HG03520 (cell line): ENCODE results near the gene AHNAK.

Experiments used
- ATAC-seq: cut with Tn5 transposase; IDR thresholded peaks from one replicate; pipeline ENCODE4 v1.9.1; 2021; ENCODE audit warnings: mild to moderate bottlenecking, moderate library complexity; ENCODE audit not compliant: unreplicated experiment

The AHNAK gene

GRCh38 chr11:62498031-62498430 lies 48.6 kb downstream of the AHNAK start:
- no peak for ATAC-seq

- ATAC-seq: no peak
Observed at GRCh38 chr11:62497132-62497801, 49.3 kb downstream of the AHNAK start.

GRCh38 chr11:62496676-62497075 lies 49.9 kb downstream of the AHNAK start:
- ATAC-seq: no peak

- ATAC-seq: no peak
Observed at GRCh38 chr11:62494246-62494645, 52.4 kb downstream of the AHNAK start.

- ATAC-seq: no peak
Observed at GRCh38 chr11:62493801-62494200, 52.8 kb downstream of the AHNAK start.

- no peak for ATAC-seq
Observed at GRCh38 chr11:62492586-62492985, 54.0 kb downstream of the AHNAK start.

GRCh38 chr11:62491571-62492329 lies 54.9 kb downstream of the AHNAK start:
- no peak for ATAC-seq

- no peak for ATAC-seq
Observed at GRCh38 chr11:62489204-62489603, 57.4 kb downstream of the AHNAK start.

GRCh38 chr11:62487738-62488551 lies 58.7 kb downstream of the AHNAK start:
- ATAC-seq: no peak

- ATAC-seq: no peak
Observed at GRCh38 chr11:62487136-62487535, 59.5 kb downstream of the AHNAK start.

GRCh38 chr11:62484352-62484751 lies 62.3 kb downstream of the AHNAK start:
- no peak for ATAC-seq

GRCh38 chr11:62482753-62483152 lies 63.9 kb downstream of the AHNAK start:
- no peak for ATAC-seq

GRCh38 chr11:62479631-62480201 lies 66.9 kb downstream of the AHNAK start:
- ATAC-seq: no peak

GRCh38 chr11:62477927-62478326 lies 68.7 kb downstream of the AHNAK start:
- ATAC-seq: no peak

- ATAC-seq: no peak
Observed at GRCh38 chr11:62472063-62472884, 74.3 kb downstream of the AHNAK start.

GRCh38 chr11:62471603-62472002 lies 75.0 kb downstream of the AHNAK start:
- no peak for ATAC-seq

- ATAC-seq: no peak
Observed at GRCh38 chr11:62468577-62468976, 78.0 kb downstream of the AHNAK start.

- ATAC-seq: no peak
Observed at GRCh38 chr11:62466444-62466843, 80.2 kb downstream of the AHNAK start.

GRCh38 chr11:62464655-62465054 lies 82.0 kb downstream of the AHNAK start:
- ATAC-seq: no peak

- no peak for ATAC-seq
Observed at GRCh38 chr11:62463121-62463542, 83.5 kb downstream of the AHNAK start.
